Heart left ventricle (tissue), 13 donors: ENCODE measurements around the gene MSMB.

ENCODE experiments used
- POLR2A ChIP-seq, 2 donors: fragments of 450-650 bp; IDR thresholded peaks; one replicate each; pipeline ENCODE4 v1.6.1; 2017; ENCODE audit warnings: antibody characterized with exemption in 2 of 2, mild to moderate bottlenecking in 2 of 2, moderate library complexity in 2 of 2
- TF ChIP-seq, protein P1 (sequence below), 12 donors: fragments of 200-600 bp; sonication (generic) in 4 of 12; IDR thresholded peaks; one replicate each; pipeline versions ENCODE4 v1.5.0 to v1.8.0; 2018 to 2022; ENCODE audit warnings: antibody characterized with exemption in 12 of 12, mild to moderate bottlenecking in 5 of 12
- donor health status: ischemic (EF 13 %, LVEDD 7.1; RV severe dilation, severe dysfunction).
- donor health status: DM: no; HTN: yes; CAD: no.
- donor health status: DM: no; HTN: no; CAD: no.
- donor health status: ischemic (EF 25% LVEDD 6.9; RV normal size, moderate dysfunction).
- donor health status: ischemic (EF 25% LVEDD 5.7; RV mildly dilated, moderate dysfunction).
- donor health status: ischemic (EF 35%, LVEDD 5.7; RV mildly dilated, moderate dysfunction).
- donor health status: nonischemic (EF 11% LVEDD 7.7; RV severe dilation, severe dysfunction).
- donor health status: DM: yes; HTN: yes; CAD: no.
- donor health status: PGD.
- donor health status: ischemic (EF 29% LVEDD 5.4; RV normal size, mild dysfunction).
- donor health status: nonischemic (EF 23%, LVEDD 6.1; RV moderate dilation, normal function).

GRCh38 chr10:46084321-46085165 lies 38.5 kb upstream of the MSMB start:
- TF ChIP-seq POLR2A (IDR thresholded peaks at IDR 0.05) = no peak
- TF ChIP-seq, protein P1, sequence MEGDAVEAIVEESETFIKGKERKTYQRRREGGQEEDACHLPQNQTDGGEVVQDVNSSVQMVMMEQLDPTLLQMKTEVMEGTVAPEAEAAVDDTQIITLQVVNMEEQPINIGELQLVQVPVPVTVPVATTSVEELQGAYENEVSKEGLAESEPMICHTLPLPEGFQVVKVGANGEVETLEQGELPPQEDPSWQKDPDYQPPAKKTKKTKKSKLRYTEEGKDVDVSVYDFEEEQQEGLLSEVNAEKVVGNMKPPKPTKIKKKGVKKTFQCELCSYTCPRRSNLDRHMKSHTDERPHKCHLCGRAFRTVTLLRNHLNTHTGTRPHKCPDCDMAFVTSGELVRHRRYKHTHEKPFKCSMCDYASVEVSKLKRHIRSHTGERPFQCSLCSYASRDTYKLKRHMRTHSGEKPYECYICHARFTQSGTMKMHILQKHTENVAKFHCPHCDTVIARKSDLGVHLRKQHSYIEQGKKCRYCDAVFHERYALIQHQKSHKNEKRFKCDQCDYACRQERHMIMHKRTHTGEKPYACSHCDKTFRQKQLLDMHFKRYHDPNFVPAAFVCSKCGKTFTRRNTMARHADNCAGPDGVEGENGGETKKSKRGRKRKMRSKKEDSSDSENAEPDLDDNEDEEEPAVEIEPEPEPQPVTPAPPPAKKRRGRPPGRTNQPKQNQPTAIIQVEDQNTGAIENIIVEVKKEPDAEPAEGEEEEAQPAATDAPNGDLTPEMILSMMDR (IDR thresholded peaks at IDR 0.05) = no peak
